Muscle layer of colon (tissue), 2 donors: ENCODE data around the gene LAMA1.

ENCODE experiments used
- H3K27ac ChIP-seq: one replicate; pipeline ENCODE4 v1.7.0; 2013; ENCODE audit warnings: low read depth, mild to moderate bottlenecking, low read length, moderate library complexity
- H3K27me3 ChIP-seq, 2 donors: one replicate each; pipeline ENCODE4 v1.7.0; 2013; ENCODE audit warnings: low read length in 2 of 2, mild to moderate bottlenecking in 2 of 2; ENCODE audit not compliant: insufficient read depth in 2 of 2, control insufficient read depth in 1 of 2
- H3K36me3 ChIP-seq: one replicate; pipeline ENCODE4 v1.7.0; 2013; ENCODE audit warnings: mild to moderate bottlenecking, low read length; ENCODE audit not compliant: insufficient read depth
- H3K4me1 ChIP-seq: one replicate; pipeline ENCODE4 v1.7.0; 2013; ENCODE audit warnings: mild to moderate bottlenecking, low read length; ENCODE audit not compliant: insufficient read depth
- H3K4me3 ChIP-seq, 2 donors: one replicate each; pipeline ENCODE4 v1.7.0; 2013; ENCODE audit warnings: low read length in 2 of 2, low read depth in 1 of 2, mild to moderate bottlenecking in 1 of 2, moderate library complexity in 1 of 2
- H3K9ac ChIP-seq: one replicate; pipeline ENCODE4 v1.7.0; 2013; ENCODE audit warnings: low read length
- H3K9me3 ChIP-seq: one replicate; pipeline ENCODE4 v1.7.0; 2013; ENCODE audit warnings: mild to moderate bottlenecking, low read length
- donor health status: abdominal sarcoma.
- donor health status: Adenocarcinoma of cecum.

The LAMA1 gene

DNA sequence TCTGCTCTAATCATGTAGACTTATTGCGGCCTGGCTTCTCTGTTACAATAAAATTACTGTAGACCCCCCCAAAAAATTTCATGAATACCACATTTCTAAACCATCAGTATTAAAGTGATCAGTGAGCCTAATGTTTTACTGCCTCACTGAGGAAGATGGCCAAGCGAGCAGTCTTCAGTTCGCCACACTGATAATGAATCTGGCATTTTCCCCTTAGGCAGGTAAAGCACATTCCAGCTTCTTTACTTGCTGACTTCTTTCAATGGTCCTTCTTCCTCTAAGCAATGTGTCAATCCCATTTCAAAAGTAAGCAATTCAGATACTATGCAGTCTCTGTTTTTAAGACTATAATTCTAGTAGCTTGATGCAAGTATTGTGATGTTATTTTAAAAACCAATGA, 137.6 kb downstream of the LAMA1 start:
- Histone ChIP-seq H3K27me3 (no peaks in the 10 kb centered on the region), H3K36me3 (no peaks in the 10 kb centered on the region), H3K4me3 (no peak overlapping the region), H3K9ac (no peak overlapping the region), H3K27ac (no peak overlapping the region), H3K4me1 (no peaks in the 10 kb centered on the region), H3K9me3 (no peaks in the 10 kb centered on the region)

DNA sequence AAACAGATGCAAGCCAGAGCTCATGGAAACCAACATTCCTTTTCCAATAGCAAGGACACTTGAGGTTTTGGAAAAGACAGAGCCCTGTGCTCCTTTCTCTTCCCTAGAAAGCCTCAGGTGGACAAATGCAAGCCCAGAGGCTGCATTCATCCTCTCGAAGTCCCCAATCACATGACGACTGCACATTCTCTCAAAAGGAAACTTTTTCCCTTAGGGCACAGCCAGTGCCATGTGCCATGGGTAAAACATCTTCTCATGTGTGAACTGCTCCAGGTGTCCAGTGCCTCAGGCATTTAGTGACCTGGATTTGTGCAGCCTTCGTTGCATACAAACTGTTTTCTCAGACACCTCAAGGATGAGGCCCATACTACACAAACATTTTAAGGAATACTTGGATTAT, 140.7 kb downstream of the LAMA1 start:
- no peak overlapping the region for H3K27ac ChIP-seq
- H3K4me1 ChIP-seq: no peaks in the 10 kb centered on the region
- no peaks in the 10 kb centered on the region for H3K9me3 ChIP-seq
- no peaks in the 10 kb centered on the region for H3K36me3 ChIP-seq
- H3K4me3 ChIP-seq: no peak overlapping the region
- H3K9ac ChIP-seq: no peak overlapping the region
- H3K27me3 ChIP-seq: no peaks in the 10 kb centered on the region

DNA sequence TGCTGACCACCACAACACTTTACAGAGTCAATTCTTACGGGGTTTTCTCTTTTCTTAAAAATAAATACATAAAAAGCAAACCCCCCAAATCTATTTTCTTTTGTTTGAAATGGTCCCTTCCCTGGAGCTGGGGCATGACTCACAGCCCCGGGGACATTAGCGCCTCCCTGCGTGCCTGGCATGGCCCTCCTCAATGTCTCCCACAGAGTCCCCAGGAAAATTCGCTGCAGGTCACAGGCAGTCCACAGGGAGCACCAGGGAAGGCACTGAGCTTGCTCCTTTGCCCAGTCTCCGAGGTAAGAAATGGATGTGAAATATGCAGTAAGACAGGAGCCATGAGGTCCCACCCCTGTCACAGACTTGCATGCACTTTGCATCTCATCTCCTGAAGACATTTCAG, 142.5 kb downstream of the LAMA1 start:
- Histone ChIP-seq H3K36me3 (no peaks in the 10 kb centered on the region), H3K9ac (no peak overlapping the region), H3K4me3 (no peak overlapping the region), H3K4me1 (no peaks in the 10 kb centered on the region), H3K27ac (no peak overlapping the region), H3K9me3 (no peaks in the 10 kb centered on the region), H3K27me3 (no peaks in the 10 kb centered on the region)

DNA sequence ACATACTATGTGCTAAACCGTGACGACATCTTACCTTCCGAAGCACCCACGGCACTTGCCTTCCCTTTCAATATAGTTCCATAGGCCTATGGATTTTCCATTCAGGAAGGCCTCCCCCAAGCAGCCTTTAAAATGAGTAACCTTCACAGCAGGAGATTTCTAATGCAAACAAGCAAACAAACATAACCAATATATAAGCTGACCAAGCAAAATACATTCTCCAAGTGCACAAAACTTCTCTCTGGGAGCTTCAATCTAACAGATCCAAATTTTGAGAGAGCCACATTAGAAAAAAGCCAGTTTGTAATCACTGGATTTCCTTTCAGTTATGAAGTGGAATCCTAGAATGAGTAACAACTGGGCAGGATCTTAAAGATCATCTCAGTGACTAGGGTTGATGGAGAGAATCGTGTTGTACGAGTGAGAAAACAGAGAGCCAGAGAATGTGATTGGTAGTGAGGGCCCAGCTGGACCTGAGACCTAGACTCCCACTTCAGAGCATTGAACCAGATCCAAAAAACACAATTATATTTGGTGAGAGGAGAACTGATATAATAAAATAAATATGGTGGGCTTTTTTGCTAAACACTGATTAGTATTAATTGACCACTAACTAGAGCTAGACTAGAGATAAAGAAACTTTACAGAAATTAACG, 145.6 kb downstream of the LAMA1 start:
- Histone ChIP-seq H3K27ac (no peak overlapping the region), H3K27me3 (no peaks in the 10 kb centered on the region), H3K36me3 (no peaks in the 10 kb centered on the region), H3K9ac (no peak overlapping the region), H3K9me3 (no peaks in the 10 kb centered on the region), H3K4me3 (no peak overlapping the region), H3K4me1 (no peaks in the 10 kb centered on the region)

DNA sequence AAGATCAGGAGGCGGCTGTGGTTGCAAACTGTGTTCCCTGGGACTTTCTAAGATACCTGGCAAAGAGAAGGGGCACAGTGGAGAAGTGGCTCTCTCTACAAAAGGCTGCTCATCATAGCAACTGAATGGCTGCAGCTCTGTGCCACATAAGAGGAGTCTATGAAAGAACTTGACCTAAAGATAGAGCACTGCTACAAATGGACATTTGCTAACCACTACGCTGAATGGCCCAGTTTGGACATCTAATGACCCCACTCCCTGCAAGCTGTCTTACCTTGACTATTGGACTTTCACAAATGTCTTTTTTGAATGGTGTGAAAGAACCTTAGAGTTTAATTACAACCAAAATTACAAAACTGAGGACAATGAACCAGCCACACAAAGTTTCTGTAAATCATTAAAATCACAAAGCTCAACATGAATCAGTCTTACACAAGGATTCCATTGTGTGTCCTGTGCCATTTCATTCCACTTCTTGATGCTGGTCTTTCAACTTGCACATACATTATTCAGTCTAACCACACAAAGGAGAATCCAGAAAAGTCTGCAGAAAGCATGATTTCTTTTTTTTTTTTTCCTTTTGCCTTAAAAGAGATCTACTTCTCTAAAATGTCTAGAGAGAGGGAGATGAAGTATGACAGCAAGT, 154.0 kb downstream of the LAMA1 start:
- Histone ChIP-seq H3K9me3 (no peaks in the 10 kb centered on the region), H3K4me1 (no peaks in the 10 kb centered on the region), H3K9ac (no peak overlapping the region), H3K27ac (no peak overlapping the region), H3K27me3 (no peaks in the 10 kb centered on the region), H3K36me3 (no peaks in the 10 kb centered on the region), H3K4me3 (no peak overlapping the region)

DNA sequence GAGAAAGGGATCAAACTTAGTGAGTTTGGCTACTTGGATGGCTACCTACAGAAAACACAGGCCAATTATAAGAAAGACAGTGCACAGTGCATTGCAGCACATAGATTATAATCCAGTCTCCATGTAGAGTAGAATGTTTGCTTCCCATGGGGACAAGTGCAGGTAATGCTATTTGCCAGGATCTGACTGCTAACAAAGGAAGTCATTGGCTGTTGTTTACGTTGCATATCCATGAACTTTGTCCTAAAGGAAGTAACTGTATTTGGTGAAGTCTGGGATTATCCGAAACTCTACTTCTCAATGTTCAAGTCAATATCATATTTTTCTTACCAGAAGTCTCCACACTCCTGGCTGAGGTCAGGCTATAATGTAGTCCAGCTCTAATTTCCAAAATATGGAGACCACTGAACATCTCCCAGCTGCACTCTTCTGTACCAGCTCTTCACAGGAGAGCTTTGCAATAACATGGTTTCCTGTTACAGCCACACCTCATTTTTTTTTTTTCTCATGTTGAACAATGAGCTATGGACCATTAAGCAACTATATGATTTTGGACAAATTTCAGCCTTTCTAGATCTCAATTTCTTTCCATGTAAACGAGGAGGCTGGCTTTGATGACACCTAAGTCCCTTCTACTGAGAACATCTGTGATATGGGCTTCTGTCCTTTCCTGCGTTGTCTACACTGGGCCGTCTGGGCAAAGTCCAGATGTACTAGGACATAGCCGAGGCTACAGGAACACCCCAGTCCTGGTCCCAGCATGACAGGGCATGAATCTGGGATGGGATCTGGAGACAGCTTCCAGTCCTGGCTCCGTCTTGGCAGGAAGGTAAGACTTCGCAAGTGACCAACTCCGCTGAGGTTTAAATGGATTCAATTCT, 154.8 kb downstream of the LAMA1 start:
- Histone ChIP-seq H3K4me1 (no peaks in the 10 kb centered on the region), H3K9ac (no peak overlapping the region), H3K9me3 (no peaks in the 10 kb centered on the region), H3K36me3 (no peaks in the 10 kb centered on the region), H3K4me3 (no peak overlapping the region), H3K27ac (no peak overlapping the region), H3K27me3 (no peaks in the 10 kb centered on the region)

DNA sequence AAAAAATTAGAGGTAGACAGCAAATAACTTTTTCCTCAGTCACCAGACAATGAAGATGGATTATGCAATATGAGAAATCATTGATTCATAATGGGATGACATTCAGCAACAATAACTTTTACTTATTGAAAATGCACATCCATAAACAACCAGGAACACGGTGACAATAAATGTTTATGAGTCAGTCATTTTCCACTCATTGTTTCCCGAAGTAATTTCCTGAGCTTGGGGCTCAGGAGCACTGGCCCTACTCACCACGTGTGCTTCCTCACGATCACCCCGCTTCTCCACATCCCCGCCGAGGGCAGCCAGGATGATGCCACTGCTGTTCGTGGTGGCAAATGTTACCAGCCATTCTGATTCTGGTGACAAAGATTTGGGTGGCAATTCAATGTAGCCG, 156.3 kb downstream of the LAMA1 start:
- H3K27me3 ChIP-seq: no peaks in the 10 kb centered on the region
- no peaks in the 10 kb centered on the region for H3K9me3 ChIP-seq
- H3K4me3 ChIP-seq: no peak overlapping the region
- H3K27ac ChIP-seq: no peak overlapping the region
- H3K9ac ChIP-seq: no peak overlapping the region
- H3K36me3 ChIP-seq: no peaks in the 10 kb centered on the region
- H3K4me1 ChIP-seq: no peaks in the 10 kb centered on the region

DNA sequence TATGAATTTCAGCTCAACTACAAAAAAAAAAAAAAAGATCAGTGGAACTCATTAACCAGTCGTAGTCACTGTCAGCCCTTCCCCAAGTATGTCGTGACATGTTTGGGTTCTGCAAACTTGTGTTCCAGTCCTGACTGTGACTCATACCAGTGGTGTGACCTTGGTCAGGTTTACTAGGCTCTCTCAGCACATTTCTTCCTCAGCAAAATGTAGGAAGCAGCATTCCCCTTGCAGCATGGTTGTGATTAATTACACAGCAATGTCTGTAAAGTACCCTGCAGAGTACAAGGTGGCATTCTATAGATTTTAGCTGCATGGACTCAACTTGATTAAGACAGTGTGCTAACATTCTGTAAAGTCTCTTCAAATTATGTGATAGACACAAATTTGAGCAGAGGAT, 156.9 kb downstream of the LAMA1 start:
- Histone ChIP-seq H3K4me1 (no peaks in the 10 kb centered on the region), H3K9ac (no peak overlapping the region), H3K27me3 (no peaks in the 10 kb centered on the region), H3K36me3 (no peaks in the 10 kb centered on the region), H3K9me3 (no peaks in the 10 kb centered on the region), H3K27ac (no peak overlapping the region), H3K4me3 (no peak overlapping the region)

DNA sequence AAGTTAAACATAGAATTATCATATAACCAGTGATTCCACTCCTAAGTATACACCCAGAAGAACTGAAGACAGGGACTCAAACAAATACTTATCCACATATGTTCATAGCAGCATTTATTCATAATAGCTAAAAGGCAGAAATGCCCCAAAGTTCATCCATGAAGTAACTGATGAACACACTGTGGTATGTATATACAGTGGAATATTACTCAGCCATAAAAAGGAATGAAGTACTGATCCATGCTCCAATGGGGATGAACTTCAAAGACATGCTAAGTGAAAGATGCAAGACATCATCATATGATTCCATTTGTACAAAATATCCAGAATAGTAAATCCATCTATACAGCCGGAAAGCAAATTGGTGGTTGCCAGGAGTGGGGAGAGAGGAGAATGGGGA, 157.5 kb downstream of the LAMA1 start:
- H3K9ac ChIP-seq: no peak overlapping the region
- no peak overlapping the region for H3K4me3 ChIP-seq
- no peaks in the 10 kb centered on the region for H3K4me1 ChIP-seq
- no peaks in the 10 kb centered on the region for H3K36me3 ChIP-seq
- no peaks in the 10 kb centered on the region for H3K9me3 ChIP-seq
- H3K27ac ChIP-seq: no peak overlapping the region
- H3K27me3 ChIP-seq: no peaks in the 10 kb centered on the region

DNA sequence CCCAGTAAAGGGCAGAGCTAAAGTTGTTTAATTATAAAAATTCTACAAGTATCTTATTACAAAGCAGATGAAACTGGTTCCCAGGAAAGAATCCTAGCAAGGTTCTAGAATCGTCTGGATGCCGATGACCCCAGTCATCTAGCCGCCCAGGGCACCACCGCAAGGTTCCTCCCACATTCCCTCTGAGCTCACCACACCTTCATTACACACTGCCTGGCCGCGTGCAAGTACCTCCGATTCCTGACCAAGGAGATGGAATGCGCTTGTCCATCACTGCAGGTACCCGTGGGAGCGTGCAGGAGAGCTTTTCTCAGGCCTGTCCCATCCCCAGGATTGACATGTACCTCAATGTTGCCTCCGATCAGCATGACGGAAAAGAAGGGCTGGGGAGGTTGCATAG, 158.5 kb downstream of the LAMA1 start:
- H3K36me3 ChIP-seq: no peaks in the 10 kb centered on the region
- no peaks in the 10 kb centered on the region for H3K4me1 ChIP-seq
- no peak overlapping the region for H3K4me3 ChIP-seq
- no peaks in the 10 kb centered on the region for H3K9me3 ChIP-seq
- H3K27me3 ChIP-seq: no peaks in the 10 kb centered on the region
- H3K27ac ChIP-seq: no peak overlapping the region
- no peak overlapping the region for H3K9ac ChIP-seq

DNA sequence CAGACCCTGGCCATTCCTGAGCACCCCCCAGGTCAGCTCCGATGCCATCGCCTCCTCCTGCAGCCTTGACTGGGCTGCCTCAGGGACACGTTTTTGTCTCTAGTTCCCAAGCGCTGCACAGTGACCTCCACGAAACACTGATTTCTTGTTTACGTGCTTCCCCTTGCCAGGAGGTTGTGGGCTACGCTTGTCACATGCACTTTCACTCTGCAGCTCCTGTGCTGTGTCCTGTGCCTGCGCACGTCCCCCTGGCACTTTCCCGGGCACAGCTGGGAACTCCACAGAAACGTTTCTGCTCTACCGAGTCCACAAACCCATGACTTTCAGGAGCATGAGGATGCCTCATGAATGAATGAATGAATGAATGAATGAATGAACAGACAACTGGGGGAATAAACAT, 160.6 kb downstream of the LAMA1 start:
- H3K9me3 ChIP-seq: no peaks in the 10 kb centered on the region
- no peaks in the 10 kb centered on the region for H3K27me3 ChIP-seq
- H3K4me1 ChIP-seq: no peaks in the 10 kb centered on the region
- no peak overlapping the region for H3K4me3 ChIP-seq
- H3K36me3 ChIP-seq: no peaks in the 10 kb centered on the region
- H3K9ac ChIP-seq: no peak overlapping the region
- no peak overlapping the region for H3K27ac ChIP-seq
